ENCODE data around the gene LRRC56.

GRCh38 chr11:581752-582151, 44.4 kb downstream of the LRRC56 start:
- no peak for TF ChIP-seq CTCF (IDR thresholded peaks at IDR 0.05)
- TF ChIP-seq POLR2A (IDR thresholded peaks at IDR 0.05) = no peak

Data from heart left ventricle (tissue), 13 donors.